NT2/D1 (cell line): ENCODE data around the gene HBQ1.

ENCODE experiments used
- DNase-seq: peaks from one replicate; pipeline ENCODE4 v3.0.0-alpha.2; 2011; ENCODE audit warnings: low read depth, low spot score
- H3K27me3 ChIP-seq: 2 replicates; pipeline ENCODE4 v1.6.0; 2011; ENCODE audit warnings: mild to moderate bottlenecking; ENCODE audit not compliant: insufficient read length, insufficient read depth
- H3K36me3 ChIP-seq: 2 replicates; pipeline ENCODE4 v1.6.1; 2011; ENCODE audit warnings: mild to moderate bottlenecking, low read length, mixed read lengths; ENCODE audit not compliant: insufficient read depth, insufficient read length
- H3K4me1 ChIP-seq: 2 replicates; pipeline ENCODE4 v1.5.1; 2011; ENCODE audit not compliant: insufficient read depth, insufficient read length
- H3K4me3 ChIP-seq: 2 replicates; pipeline ENCODE4 v1.5.1; 2011; ENCODE audit warnings: low read depth; ENCODE audit not compliant: insufficient read length
- H3K9ac ChIP-seq: 2 replicates; pipeline ENCODE4 v1.6.0; 2011; ENCODE audit warnings: low read depth; ENCODE audit not compliant: insufficient read length
- H3K9me3 ChIP-seq: 2 replicates; pipeline ENCODE4 v1.5.1; 2011; ENCODE audit warnings: mild to moderate bottlenecking, low read length; ENCODE audit not compliant: insufficient read depth
- SUZ12 ChIP-seq: IDR thresholded peaks from 2 replicates; pipeline ENCODE4 v1.6.1; 2011; ENCODE audit not compliant: insufficient read length, insufficient read depth; ENCODE audit errors: extremely low read depth
- YY1 ChIP-seq: IDR thresholded peaks from 2 replicates; pipeline ENCODE4 v1.6.1; 2011; ENCODE audit not compliant: insufficient read length, insufficient read depth
- ZNF274 ChIP-seq: IDR thresholded peaks from 2 replicates; pipeline ENCODE4 v1.6.1; 2011; ENCODE audit warnings: mild to moderate bottlenecking, low read depth, low read length

HBQ1 gene

GRCh38 chr16:180101-180675, at the start of gene HBQ1:
Gene HBQ1 (plus strand): TSS chr16:180459. CDS start chr16:180487, 28 bp downstream.
- Histone ChIP-seq H3K4me3 (peak within 1 kb of the TSS; percentile 72), H3K9ac (peak within 1 kb of the TSS; percentile 83), H3K9me3 (no peaks in the 10 kb centered on the region), H3K4me1 (peaks cover 8% of the 10 kb centered on the region), H3K36me3 (peaks cover 24% of the 10 kb centered on the region), H3K27me3 (peaks cover 42% of the 10 kb centered on the region)
- no peak for DNase-seq
- TF ChIP-seq SUZ12, result peak; percentile 64
- no peak for TF ChIP-seq ZNF274
- no peak for TF ChIP-seq YY1

- H3K27me3 ChIP-seq, result no peaks in the 10 kb centered on the region
- TF ChIP-seq SUZ12 (no peak), ZNF274 (no peak), YY1 (no peak)
- H3K9ac ChIP-seq, result no peak overlapping the region
- H3K4me3 ChIP-seq, result no peak overlapping the region
- peaks cover 7% of the 10 kb centered on the region for H3K36me3 ChIP-seq
- peaks cover 2% of the 10 kb centered on the region for H3K4me1 ChIP-seq
- DNase-seq, result no peak
- no peaks in the 10 kb centered on the region for H3K9me3 ChIP-seq
Measured at GRCh38 chr16:130533-131173, 49.6 kb upstream of the HBQ1 start.

- Histone ChIP-seq H3K36me3 (peaks cover 7% of the 10 kb centered on the region), H3K9ac (no peak overlapping the region), H3K4me1 (no peaks in the 10 kb centered on the region), H3K4me3 (no peak overlapping the region), H3K9me3 (no peaks in the 10 kb centered on the region), H3K27me3 (no peaks in the 10 kb centered on the region)
- no peak for DNase-seq
- TF ChIP-seq YY1 (no peak), SUZ12 (no peak), ZNF274 (no peak)
Measured at GRCh38 chr16:132120-132519, 48.1 kb upstream of the HBQ1 start.

GRCh38 chr16:133716-134115, 46.5 kb upstream of the HBQ1 start:
- Histone ChIP-seq H3K9ac (no peak overlapping the region), H3K9me3 (no peaks in the 10 kb centered on the region), H3K36me3 (peaks cover 7% of the 10 kb centered on the region), H3K4me3 (no peak overlapping the region), H3K27me3 (no peaks in the 10 kb centered on the region), H3K4me1 (no peaks in the 10 kb centered on the region)
- TF ChIP-seq ZNF274, result no peak
- TF ChIP-seq YY1, result no peak
- no peak for TF ChIP-seq SUZ12
- DNase-seq, result no peak

- Histone ChIP-seq H3K27me3 (no peaks in the 10 kb centered on the region), H3K4me3 (peak overlapping the region; percentile 58), H3K9ac (peak overlapping the region; percentile 66), H3K4me1 (no peaks in the 10 kb centered on the region), H3K9me3 (no peaks in the 10 kb centered on the region), H3K36me3 (no peaks in the 10 kb centered on the region)
- DNase-seq, result no peak
- TF ChIP-seq ZNF274 (no peak), YY1 (no peak), SUZ12 (no peak)
Measured at GRCh38 chr16:138049-138417, 42.2 kb upstream of the HBQ1 start.

GRCh38 chr16:140175-140857, 39.9 kb upstream of the HBQ1 start:
- no peaks in the 10 kb centered on the region for H3K27me3 ChIP-seq

GRCh38 chr16:142405-142967, 37.8 kb upstream of the HBQ1 start:
- no peak for DNase-seq
- no peaks in the 10 kb centered on the region for H3K4me1 ChIP-seq
- no peak overlapping the region for H3K9ac ChIP-seq
- H3K4me3 ChIP-seq, result no peak overlapping the region
- TF ChIP-seq YY1 (no peak), SUZ12 (no peak)
- no peaks in the 10 kb centered on the region for H3K9me3 ChIP-seq
- no peaks in the 10 kb centered on the region for H3K36me3 ChIP-seq
- H3K27me3 ChIP-seq, result no peaks in the 10 kb centered on the region

More at GRCh38 chr16:140175-140857, 39.9 kb upstream of the HBQ1 start:
- no peak for TF ChIP-seq ZNF274
- TF ChIP-seq SUZ12, result no peak
- no peak for TF ChIP-seq YY1
- Histone ChIP-seq H3K9me3 (no peaks in the 10 kb centered on the region), H3K4me3 (no peak overlapping the region), H3K4me1 (no peaks in the 10 kb centered on the region), H3K36me3 (no peaks in the 10 kb centered on the region), H3K9ac (no peak overlapping the region)
- DNase-seq, result no peak
